GM21529 (cell line): ENCODE data around the gene TYMP.

ENCODE experiments used
- ATAC-seq: cut with Tn5 transposase; IDR thresholded peaks from one replicate; pipeline ENCODE4 v1.9.1; 2021; ENCODE audit not compliant: unreplicated experiment

TYMP gene

GRCh38 chr22:50506611-50507420 is 23.0 kb downstream of the TYMP start:
- no peak for ATAC-seq

- ATAC-seq: no peak
These were observed 23.8 kb downstream of the TYMP start for GRCh38 chr22:50505776-50506610.

GRCh38 chr22:50505276-50505775 is 24.5 kb downstream of the TYMP start:
- no peak for ATAC-seq

- no peak for ATAC-seq
These were observed 25.2 kb downstream of the TYMP start for GRCh38 chr22:50504369-50505211.

- ATAC-seq: no peak
These were observed 26.2 kb downstream of the TYMP start for GRCh38 chr22:50503475-50504145.

- no peak for ATAC-seq
These were observed 27.0 kb downstream of the TYMP start for GRCh38 chr22:50502628-50503474.

GRCh38 chr22:50502096-50502495 is 27.7 kb downstream of the TYMP start:
- no peak for ATAC-seq

GRCh38 chr22:50500452-50500851 is 29.4 kb downstream of the TYMP start:
- no peak for ATAC-seq

GRCh38 chr22:50498322-50498890 is 31.4 kb downstream of the TYMP start:
- no peak for ATAC-seq

GRCh38 chr22:50497093-50497492 is 32.7 kb downstream of the TYMP start:
- ATAC-seq: no peak

- ATAC-seq: no peak
These were observed 39.1 kb downstream of the TYMP start for GRCh38 chr22:50490531-50491308.

- no peak for ATAC-seq
These were observed 40.2 kb downstream of the TYMP start for GRCh38 chr22:50489363-50490243.

GRCh38 chr22:50488886-50489285 is 40.9 kb downstream of the TYMP start:
- no peak for ATAC-seq

- no peak for ATAC-seq
These were observed 41.7 kb downstream of the TYMP start for GRCh38 chr22:50488006-50488677.

GRCh38 chr22:50487290-50488005 is 42.4 kb downstream of the TYMP start:
- ATAC-seq: no peak

- no peak for ATAC-seq
These were observed 43.1 kb downstream of the TYMP start, which contains the start of gene MIOX for GRCh38 chr22:50486561-50487289. MIOX (plus strand) TSS chr22:50486859; CDS start chr22:50486898, 39 bp downstream.
